CD4-positive, alpha-beta memory T cell (primary cell): ENCODE measurements around the gene XCR1. TPM values are rescaled to one million over a fixed set of nuclear protein-coding genes. Genes with fewer than 3 reads are reported as not detected.

ENCODE experiments used
- CTCF ChIA-PET: fragments of 350-600 bp; sonication (Branson Sonifier 250); formaldehyde crosslinking; loops from one replicate; lab custom pipeline; 2021; ENCODE audit warnings: inconsistent platforms; ENCODE audit not compliant: partially characterized antibody; lab: Charles Lee
- POLR2A ChIA-PET: fragments of 350-600 bp; sonication (Branson Sonifier 250); formaldehyde crosslinking; loops from one replicate; lab custom pipeline; 2021; ENCODE audit not compliant: partially characterized antibody; lab: Charles Lee
- DNase-seq, 5 donors: peaks; one replicate each; pipeline versions ENCODE4 v3.0.0 to v3.0.0-alpha.2; 2020 to 2022; ENCODE audit warnings: mixed read lengths in 1 of 5
- H3K27ac ChIP-seq: one replicate; pipeline ENCODE4 v1.7.0; 2013; ENCODE audit warnings: low read depth, low read length
- H3K27me3 ChIP-seq: 2 replicates; pipeline ENCODE4 v1.7.0; 2013; ENCODE audit warnings: mild to moderate bottlenecking, low read length, moderate library complexity; ENCODE audit not compliant: insufficient read depth
- H3K36me3 ChIP-seq: 2 replicates; pipeline ENCODE4 v1.7.0; 2013; ENCODE audit warnings: mild to moderate bottlenecking, low read length, moderate library complexity; ENCODE audit not compliant: insufficient read depth
- H3K4me1 ChIP-seq: 2 replicates; pipeline ENCODE4 v1.7.0; 2013; ENCODE audit warnings: mild to moderate bottlenecking, low read length, moderate library complexity; ENCODE audit not compliant: insufficient read depth
- H3K4me3 ChIP-seq, 2 donors: one replicate each; pipeline ENCODE4 v1.7.0; 2013; ENCODE audit warnings: low read length in 2 of 2, mild to moderate bottlenecking in 1 of 2
- H3K9me3 ChIP-seq, 2 donors: one replicate each; pipeline ENCODE4 v1.7.0; 2013; ENCODE audit warnings: low read length in 2 of 2, control low read depth in 1 of 2; ENCODE audit not compliant: control insufficient read depth in 1 of 2
- H3K27ac Mint-ChIP-seq, 7 donors: one replicate each; pipeline ENCODE4 v1.8.0; 2020 to 2021; ENCODE audit warnings: mixed read lengths in 7 of 7, mild to moderate bottlenecking in 6 of 7, inconsistent platforms in 3 of 7, moderate library complexity in 3 of 7
- H3K27me3 Mint-ChIP-seq, 2 donors: one replicate each; pipeline ENCODE4 v1.8.0; 2020 to 2021; ENCODE audit warnings: mixed read lengths in 2 of 2
- H3K36me3 Mint-ChIP-seq, 2 donors: one replicate each; pipeline ENCODE4 v1.8.0; 2020 to 2021; ENCODE audit warnings: mixed read lengths in 2 of 2, inconsistent platforms in 1 of 2, mild to moderate bottlenecking in 1 of 2
- H3K4me1 Mint-ChIP-seq, 4 donors: one replicate each; pipeline ENCODE4 v1.8.0; 2020 to 2021; ENCODE audit warnings: mixed read lengths in 4 of 4, mild to moderate bottlenecking in 1 of 4
- H3K4me3 Mint-ChIP-seq, 8 donors: one replicate each; pipeline ENCODE4 v1.8.0; 2020 to 2021; ENCODE audit warnings: mixed read lengths in 8 of 8, mild to moderate bottlenecking in 7 of 8, moderate library complexity in 6 of 8, inconsistent platforms in 3 of 8
- H3K9me3 Mint-ChIP-seq, 8 donors: one replicate each; pipeline ENCODE4 v1.8.0; 2020 to 2021; ENCODE audit warnings: mixed read lengths in 8 of 8, mild to moderate bottlenecking in 5 of 8, inconsistent platforms in 3 of 8, moderate library complexity in 1 of 8
- intact Hi-C: fragments of 100-400 bp; cut with micrococcal nuclease; formaldehyde crosslinking; loops from one replicate; pipeline ENCODE4 v1.15.1; 2023
- polyA plus RNA-seq, 2 donors: library from polyadenylated mRNA; unstranded; fragments of 300-500 nt; fragmentation: Illumina TruSeq; gene quantifications; one replicate each; pipeline ENCODE4 v1.2.3, GENCODE V29; 2021
- total RNA-seq, 2 experiments: library from RNA; stranded (reverse); gene quantifications; one replicate each; pipeline ENCODE4 v1.2.3, GENCODE V29; 2021

XCR1 gene
- total and polyA plus RNA-seq, 4 experiments from 2014 or later: not detected

DNA sequence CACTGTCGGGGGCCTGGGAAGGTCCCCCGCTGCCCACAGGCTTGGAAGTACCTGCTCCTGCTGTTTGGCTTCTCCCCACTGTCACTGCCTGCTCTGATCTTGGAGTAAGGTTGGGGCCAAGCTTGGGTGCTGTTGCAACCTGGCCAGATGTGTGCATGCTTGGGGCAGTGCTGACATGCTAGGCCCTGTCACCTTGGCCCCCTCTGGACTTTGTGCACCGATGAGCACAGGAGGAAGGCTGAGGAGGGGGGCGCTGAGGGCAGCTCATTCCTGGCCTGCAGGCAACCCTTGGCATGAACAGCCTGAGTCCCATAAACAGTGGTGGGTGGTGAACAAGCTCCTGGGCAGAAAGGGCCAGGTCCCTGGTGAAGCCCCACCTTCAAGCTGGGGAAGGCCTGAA is 4.0 kb upstream of the XCR1 start:
- H3K27me3 Mint-ChIP-seq: no peaks in the 10 kb centered on the region
- intact Hi-C loops: no loop called here
- Histone ChIP-seq H3K4me3 (no peak overlapping the region), H3K27me3 (no peaks in the 10 kb centered on the region), H3K27ac (no peak overlapping the region), H3K9me3 (no peaks in the 10 kb centered on the region), H3K36me3 (no peaks in the 10 kb centered on the region), H3K4me1 (no peaks in the 10 kb centered on the region)
- peaks cover 2 to 3% of the 10 kb centered on the region in 2 donors for H3K36me3 Mint-ChIP-seq
- CTCF ChIA-PET: interaction anchor here (2.2 kb wide), 1 partner anchor 92 kb away, joined by 8 read pairs; no protein-coding TSS in a partner anchor
- POLR2A ChIA-PET: no interaction called here
- DNase-seq: no peak
- H3K4me1 Mint-ChIP-seq: peaks cover 0 to 3% (median 0%) of the 10 kb centered on the region in 4 donors
- peaks cover 0 to 20% (median 10%) of the 10 kb centered on the region in 8 donors for H3K9me3 Mint-ChIP-seq
- no peak overlapping the region for H3K4me3 Mint-ChIP-seq
- no peak overlapping the region for H3K27ac Mint-ChIP-seq

DNA sequence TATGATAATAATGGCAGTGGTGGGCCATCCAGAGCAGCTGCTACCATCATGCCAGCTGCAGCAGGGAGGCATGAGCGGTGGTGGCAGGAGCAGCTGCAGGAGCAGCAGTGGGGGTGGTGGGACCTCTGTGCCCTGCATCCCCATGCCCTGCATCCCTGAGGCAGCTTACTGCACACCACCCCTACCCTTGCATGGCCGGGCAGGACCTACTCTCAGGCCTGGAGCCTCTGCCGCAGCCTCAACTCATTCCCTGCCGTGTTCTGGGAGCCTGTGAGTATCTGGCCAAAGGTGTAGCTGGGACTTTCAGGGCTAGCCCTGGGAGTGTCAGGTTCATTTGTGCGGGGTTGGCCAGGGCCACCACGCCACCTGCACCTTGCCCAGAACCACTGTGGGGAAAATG is 3.3 kb upstream of the XCR1 start:
- Mint-ChIP-seq H3K4me3 (no peak overlapping the region), H3K27ac (no peak overlapping the region), H3K4me1 (peaks cover 0 to 3% (median 0%) of the 10 kb centered on the region in 4 donors), H3K9me3 (peaks cover 0 to 20% (median 10%) of the 10 kb centered on the region in 8 donors), H3K27me3 (no peaks in the 10 kb centered on the region), H3K36me3 (peaks cover 2 to 3% of the 10 kb centered on the region in 2 donors)
- ChIA-PET CTCF (interaction anchor here (2.2 kb wide), 1 partner anchor 91 kb away, joined by 8 read pairs; no protein-coding TSS in a partner anchor), POLR2A (no interaction called here)
- Histone ChIP-seq H3K27ac (no peak overlapping the region), H3K4me3 (no peak overlapping the region), H3K4me1 (no peaks in the 10 kb centered on the region), H3K27me3 (no peaks in the 10 kb centered on the region), H3K36me3 (no peaks in the 10 kb centered on the region), H3K9me3 (no peaks in the 10 kb centered on the region)
- intact Hi-C loops: no loop called here
- no peak for DNase-seq

DNA sequence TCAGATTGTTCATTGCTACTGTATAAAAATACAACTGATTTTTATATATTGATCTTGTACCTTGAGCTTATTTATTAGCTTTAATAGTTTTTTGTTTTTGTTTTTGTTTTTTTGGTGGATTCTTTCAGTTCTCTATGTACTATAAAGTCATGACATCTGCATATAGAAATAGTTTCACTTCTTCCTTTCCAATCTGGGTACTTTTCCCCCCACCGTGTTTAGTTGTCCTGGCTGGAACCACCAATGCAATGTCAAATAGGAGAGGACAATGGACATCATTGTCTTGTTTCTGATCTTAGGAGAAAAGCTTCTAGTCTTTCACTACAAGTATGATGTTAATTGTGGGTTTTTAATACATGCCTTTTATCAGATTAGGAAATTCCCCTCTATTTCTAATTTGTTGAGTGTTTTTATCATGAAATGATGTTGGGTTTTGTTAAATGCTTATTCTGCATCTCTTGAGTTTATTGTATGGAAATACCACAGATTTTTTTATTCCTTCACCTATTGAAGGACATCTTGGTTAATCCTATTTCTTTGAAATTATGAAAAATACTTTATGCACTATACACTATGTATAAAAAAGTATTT is 2.8 kb upstream of the XCR1 start:
- Histone ChIP-seq H3K27ac (no peak overlapping the region), H3K4me1 (no peaks in the 10 kb centered on the region), H3K4me3 (no peak overlapping the region), H3K9me3 (no peaks in the 10 kb centered on the region), H3K27me3 (no peaks in the 10 kb centered on the region), H3K36me3 (no peaks in the 10 kb centered on the region)
- Mint-ChIP-seq H3K4me1 (peaks cover 0 to 3% (median 0%) of the 10 kb centered on the region in 4 donors), H3K9me3 (peaks cover 0 to 20% (median 10%) of the 10 kb centered on the region in 8 donors), H3K4me3 (no peak overlapping the region), H3K27ac (peak overlapping the region in 1 of 7 donors; percentile 19), H3K27me3 (no peaks in the 10 kb centered on the region), H3K36me3 (peaks cover 2 to 3% of the 10 kb centered on the region in 2 donors)
- no peak for DNase-seq
- CTCF ChIA-PET: no interaction called here
- intact Hi-C loops: no loop called here
- POLR2A ChIA-PET: no interaction called here

DNA sequence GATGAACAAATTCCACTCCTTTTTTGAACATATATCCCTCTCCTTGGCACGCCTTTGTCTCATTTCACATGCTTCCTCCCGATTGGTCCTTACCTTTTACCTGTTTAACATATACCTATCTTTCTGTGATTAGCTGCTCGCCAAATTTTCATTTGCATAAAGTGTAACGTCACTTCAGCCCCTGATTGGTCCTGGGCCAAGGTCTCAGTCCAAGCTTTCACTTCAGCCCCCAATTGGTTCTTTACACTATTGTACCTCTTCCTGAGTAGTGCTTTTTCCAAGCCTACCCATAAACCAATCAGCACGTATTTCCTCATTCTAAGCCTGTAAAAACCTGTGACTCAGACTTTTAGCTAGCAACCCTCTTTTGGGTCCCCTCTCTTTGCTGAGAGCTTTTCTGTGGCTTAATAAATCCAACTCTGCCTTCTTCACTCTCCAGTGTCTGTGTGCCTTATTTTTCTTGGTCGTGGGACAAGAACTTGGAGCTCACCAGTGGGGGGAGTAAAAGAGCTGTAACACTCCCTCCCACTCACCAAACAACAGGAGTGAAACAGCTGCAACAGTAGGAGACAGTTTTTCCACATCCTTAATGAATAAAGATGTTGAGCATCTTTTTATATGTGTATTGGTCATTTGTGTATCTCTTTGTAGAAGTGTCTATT is 584 bp upstream of the XCR1 start:
- Histone ChIP-seq H3K27ac (no peak overlapping the region), H3K4me1 (no peaks in the 10 kb centered on the region), H3K4me3 (no peak overlapping the region), H3K27me3 (no peaks in the 10 kb centered on the region), H3K9me3 (no peaks in the 10 kb centered on the region), H3K36me3 (no peaks in the 10 kb centered on the region)
- Mint-ChIP-seq H3K27me3 (no peaks in the 10 kb centered on the region), H3K9me3 (peaks cover 0 to 20% (median 10%) of the 10 kb centered on the region in 8 donors), H3K27ac (peak overlapping the region in 1 of 7 donors; percentile 86), H3K4me3 (no peak overlapping the region), H3K36me3 (peaks cover 2 to 3% of the 10 kb centered on the region in 2 donors), H3K4me1 (peaks cover 0 to 3% (median 0%) of the 10 kb centered on the region in 4 donors)
- intact Hi-C loops: no loop called here
- DNase-seq: no peak
- POLR2A ChIA-PET: interaction anchor here (0.7 to 1.5 kb wide), 2 partner anchors 38 to 41 kb away, joined by 3 to 6 read pairs; no protein-coding TSS in a partner anchor
- CTCF ChIA-PET: interaction anchor here (0.7 to 1.5 kb wide), 5 partner anchors 13 to 52 kb away, joined by 3 to 11 read pairs (median 4); no protein-coding TSS in a partner anchor

DNA sequence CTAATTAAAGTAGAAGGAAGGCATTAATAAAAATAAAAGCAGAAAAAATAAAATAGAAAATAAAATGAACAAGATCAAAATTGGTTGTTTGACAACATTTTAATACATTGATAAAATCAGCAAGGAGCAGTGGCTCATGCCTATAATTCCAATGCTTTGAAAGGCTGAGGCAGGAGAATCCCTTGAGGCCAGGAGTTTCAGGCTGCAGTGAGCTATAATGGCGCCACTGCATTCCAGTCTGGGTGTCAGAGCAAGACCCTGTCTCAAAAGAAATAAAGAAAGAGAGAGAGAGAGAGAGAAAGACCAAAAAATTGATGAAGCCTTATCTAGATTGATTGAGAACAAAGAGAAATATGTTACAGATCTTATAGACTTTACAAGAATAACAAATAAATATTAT is 2.1 kb downstream of the XCR1 start:
- H3K27ac ChIP-seq: no peak overlapping the region
- H3K4me3 ChIP-seq: no peak overlapping the region
- CTCF ChIA-PET: interaction anchor here (0.8 kb wide), 1 partner anchor 51 kb away, joined by 4 read pairs; no protein-coding TSS in a partner anchor
- Mint-ChIP-seq H3K4me1 (peaks cover 0 to 3% (median 0%) of the 10 kb centered on the region in 4 donors), H3K27me3 (no peaks in the 10 kb centered on the region), H3K36me3 (peaks cover under 1 to 3% of the 10 kb centered on the region in 2 donors), H3K9me3 (peaks cover 0 to 19% (median 9%) of the 10 kb centered on the region in 8 donors), H3K27ac (no peak overlapping the region), H3K4me3 (no peak overlapping the region)
- no peaks in the 10 kb centered on the region for H3K36me3 ChIP-seq
- no peaks in the 10 kb centered on the region for H3K27me3 ChIP-seq
- intact Hi-C loops: no loop called here
- POLR2A ChIA-PET: no interaction called here
- no peak for DNase-seq
- no peaks in the 10 kb centered on the region for H3K9me3 ChIP-seq
- no peaks in the 10 kb centered on the region for H3K4me1 ChIP-seq

DNA sequence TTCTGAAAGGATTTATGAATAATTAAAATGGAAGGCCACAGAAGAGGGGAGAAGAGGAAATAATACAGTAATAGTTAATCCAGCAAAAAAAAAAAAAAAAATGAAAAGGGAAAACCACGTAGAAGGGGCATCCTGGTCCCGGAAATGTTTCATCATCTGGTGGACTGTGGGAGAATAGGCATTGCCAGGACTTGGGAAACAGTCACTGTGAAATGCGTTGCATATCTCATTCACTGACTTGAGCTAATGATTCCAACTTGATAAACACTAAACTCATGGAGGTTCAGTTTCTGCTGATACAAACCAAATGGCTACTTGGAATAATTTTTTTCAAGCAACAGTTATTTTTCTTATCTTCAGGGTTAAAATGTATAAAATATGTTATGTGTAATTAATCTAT is 3.2 kb downstream of the XCR1 start:
- DNase-seq: no peak
- Histone ChIP-seq H3K9me3 (no peaks in the 10 kb centered on the region), H3K4me3 (no peak overlapping the region), H3K27me3 (no peaks in the 10 kb centered on the region), H3K27ac (no peak overlapping the region), H3K36me3 (no peaks in the 10 kb centered on the region), H3K4me1 (no peaks in the 10 kb centered on the region)
- POLR2A ChIA-PET: no interaction called here
- H3K4me1 Mint-ChIP-seq: peaks cover 0 to 4% (median 1%) of the 10 kb centered on the region in 4 donors
- CTCF ChIA-PET: interaction anchor here (0.9 to 1.4 kb wide), 2 partner anchors 9 to 54 kb away, joined by 3 read pairs; no protein-coding TSS in a partner anchor
- H3K36me3 Mint-ChIP-seq: peaks cover 0 to 3% of the 10 kb centered on the region in 2 donors
- no peaks in the 10 kb centered on the region for H3K27me3 Mint-ChIP-seq
- H3K9me3 Mint-ChIP-seq: peaks cover 0 to 13% (median 9%) of the 10 kb centered on the region in 8 donors
- no peak overlapping the region for H3K4me3 Mint-ChIP-seq
- intact Hi-C loops: no loop called here
- no peak overlapping the region for H3K27ac Mint-ChIP-seq
